Bladder microvascular endothelial cell (primary cell): Measurements from ENCODE around the gene CYBB. TPM values are rescaled to one million over a fixed set of nuclear protein-coding genes. Genes with fewer than 3 reads are reported as not detected.

ENCODE experiments used
- total RNA-seq: library from RNA; depleted of rRNA; stranded (reverse); fragments of >200 nt; gene quantifications from 2 replicates; pipeline ENCODE4 v1.2.3, GENCODE V29; 2014

Gene CYBB
- not detected in 2 replicates for total RNA-seq

GRCh38 chrX:37779857-37780256 is at the start of gene CYBB:
Gene CYBB (plus strand): TSS chrX:37780059. CDS start chrX:37780078, 19 bp downstream.

GRCh38 chrX:37846934-37847732 is 67.3 kb downstream of the CYBB start, which contains the start of gene DYNLT3:
Gene DYNLT3 (minus strand): TSS chrX:37847571. CDS start chrX:37847510, 61 bp downstream.

Other genes with a start within 250 kb of the CYBB start
- 0.16 and 0.25 TPM in 2 replicates for gene LANCL3, start 208.4 kb upstream of the CYBB start, total RNA-seq
- under 0.01 TPM in 2 replicates for gene XK, start 94.3 kb upstream of the CYBB start, total RNA-seq
- 21.4 and 32.7 TPM in 2 replicates for gene DYNLT3, start 67.5 kb downstream of the CYBB start, total RNA-seq
- gene SYTL5, start 226.5 kb downstream of the CYBB start, total RNA-seq: under 0.01 TPM in 1 of 2 replicates, not detected in the other